ENCODE data around the gene L3MBTL4. TPM values are rescaled to one million over a fixed set of nuclear protein-coding genes. Genes with fewer than 3 reads are reported as not detected.

The L3MBTL4 gene
- total and polyA plus RNA-seq, 4 donors = 3.9 to 11.5 (median 6.5) TPM

DNA sequence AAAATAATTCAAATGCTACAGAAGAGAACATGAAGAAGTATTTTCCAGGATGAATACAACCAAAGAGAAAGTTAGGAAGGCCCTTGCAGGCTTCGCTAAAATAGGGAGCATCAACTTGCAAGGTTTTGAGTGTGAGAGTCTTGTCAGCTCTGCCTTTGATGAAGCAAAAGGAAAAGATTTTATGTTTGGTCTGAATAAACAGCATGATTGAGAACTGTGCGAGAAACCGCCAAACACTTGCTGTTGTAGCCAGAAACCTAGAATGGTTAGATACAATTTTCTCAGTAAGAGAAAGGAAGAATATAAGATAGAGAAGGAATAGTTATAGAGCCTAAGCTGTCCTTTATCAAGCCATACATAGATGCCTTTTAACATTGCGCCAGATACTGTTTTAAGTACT lies 163.6 kb downstream of the L3MBTL4 start:
- WGBS (ENCODE audit: insufficient coverage) = 81% methylated on average over 1 of the region's 4 CpGs
- no peak overlapping the region for H3K27ac ChIP-seq (ENCODE audit: low read depth, low read length)
- no peaks in the 10 kb centered on the region for H3K36me3 ChIP-seq (ENCODE audit: control insufficient read depth, insufficient read depth, low read length)

DNA sequence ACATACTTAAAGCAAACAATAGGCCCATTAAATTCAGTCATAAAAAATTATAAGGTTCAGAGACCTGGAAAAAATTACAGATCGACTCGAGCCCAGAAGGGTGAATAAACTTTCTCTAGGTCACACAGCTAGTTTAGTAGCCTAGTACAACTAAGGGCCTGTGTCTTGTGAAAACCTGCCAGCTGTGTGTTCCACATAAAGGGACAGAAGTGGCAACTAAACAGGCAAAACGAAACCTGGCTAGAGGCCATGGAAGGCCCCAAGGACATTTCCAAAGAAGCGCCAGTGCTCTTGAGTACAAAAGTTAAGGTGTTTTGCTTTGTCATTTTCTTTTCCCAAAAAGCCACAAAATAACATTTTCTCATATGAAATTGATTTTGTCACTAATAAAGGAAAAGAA lies 164.9 kb downstream of the L3MBTL4 start:
- WGBS (ENCODE audit: insufficient coverage) = 47% methylated on average over 3 of the region's 4 CpGs
- Histone ChIP-seq H3K9me3 (ENCODE audit: control insufficient read depth, insufficient read depth, low read length) (no peaks in the 10 kb centered on the region), H3K4me3 (ENCODE audit: low read depth, low read length) (no peak overlapping the region), H3K27ac (ENCODE audit: low read depth, low read length) (no peak overlapping the region), H3K4me1 (ENCODE audit: control insufficient read depth, insufficient read depth, low read length) (no peaks in the 10 kb centered on the region), H3K27me3 (ENCODE audit: control insufficient read depth, insufficient read depth, low read length) (no peaks in the 10 kb centered on the region), H3K36me3 (ENCODE audit: control insufficient read depth, insufficient read depth, low read length) (no peaks in the 10 kb centered on the region)
- peak in 2 of 6 donors; percentile 31 to 40 for DNase-seq (ENCODE audit: low read depth in 4 of 6, low spot score in 6 of 6)

More for the DNA sequence above, 163.6 kb downstream of the L3MBTL4 start:
- Histone ChIP-seq H3K27me3 (ENCODE audit: control insufficient read depth, insufficient read depth, low read length) (no peaks in the 10 kb centered on the region), H3K4me1 (ENCODE audit: control insufficient read depth, insufficient read depth, low read length) (no peaks in the 10 kb centered on the region), H3K4me3 (ENCODE audit: low read depth, low read length) (no peak overlapping the region), H3K9me3 (ENCODE audit: control insufficient read depth, insufficient read depth, low read length) (no peaks in the 10 kb centered on the region)
- DNase-seq (ENCODE audit: low read depth in 4 of 6, low spot score in 6 of 6) = no peak

DNA sequence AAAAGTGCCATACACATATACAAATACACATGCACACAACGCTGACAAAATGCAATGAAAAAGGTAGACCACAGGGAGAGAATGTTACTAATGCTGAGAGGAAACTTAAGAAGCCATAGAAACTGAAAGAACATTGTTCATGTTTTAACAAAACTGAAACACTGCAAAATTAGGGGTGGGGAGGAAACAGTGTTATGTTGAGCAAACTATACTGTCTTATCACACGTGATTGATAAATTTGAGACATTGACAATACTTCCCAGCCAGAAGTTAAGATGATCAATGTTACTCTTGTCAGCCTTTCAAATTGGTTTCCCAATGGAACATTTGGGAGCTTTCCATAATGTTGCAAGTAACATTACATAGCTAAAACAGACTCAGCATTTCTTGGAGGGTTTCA lies 165.5 kb downstream of the L3MBTL4 start:
- Histone ChIP-seq H3K36me3 (ENCODE audit: control insufficient read depth, insufficient read depth, low read length) (no peaks in the 10 kb centered on the region), H3K4me1 (ENCODE audit: control insufficient read depth, insufficient read depth, low read length) (no peaks in the 10 kb centered on the region), H3K27ac (ENCODE audit: low read depth, low read length) (no peak overlapping the region), H3K27me3 (ENCODE audit: control insufficient read depth, insufficient read depth, low read length) (no peaks in the 10 kb centered on the region), H3K9me3 (ENCODE audit: control insufficient read depth, insufficient read depth, low read length) (no peaks in the 10 kb centered on the region), H3K4me3 (ENCODE audit: low read depth, low read length) (no peak overlapping the region)
- no peak for DNase-seq (ENCODE audit: low read depth in 4 of 6, low spot score in 6 of 6)
- WGBS (ENCODE audit: insufficient coverage) = no CpG with 5 or more reads among the region's 2 CpGs

DNA sequence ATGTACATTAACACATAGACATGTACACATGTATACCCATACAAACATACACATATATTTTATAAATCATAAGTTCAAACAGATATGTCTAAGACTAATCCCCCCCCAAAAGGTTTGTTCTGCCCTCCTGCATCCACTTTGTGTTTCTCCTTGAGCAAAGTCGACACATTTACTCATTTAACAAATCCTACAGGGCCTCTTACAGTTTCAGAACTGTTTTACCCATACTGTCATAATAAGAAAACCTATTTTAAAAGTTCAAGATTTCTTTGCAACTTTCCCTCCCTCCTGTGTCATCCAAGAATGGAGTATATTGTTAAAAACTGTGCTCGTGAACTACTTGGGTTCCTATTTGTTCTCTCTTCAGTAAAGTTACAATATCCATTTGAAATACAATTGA lies 166.7 kb downstream of the L3MBTL4 start:
- 86% methylated on average over 1 of the region's 2 CpGs for whole genome bisulfite sequencing (ENCODE audit: insufficient coverage)
- no peaks in the 10 kb centered on the region for H3K4me1 ChIP-seq (ENCODE audit: control insufficient read depth, insufficient read depth, low read length)
- no peaks in the 10 kb centered on the region for H3K36me3 ChIP-seq (ENCODE audit: control insufficient read depth, insufficient read depth, low read length)
- H3K9me3 ChIP-seq (ENCODE audit: control insufficient read depth, insufficient read depth, low read length) = no peaks in the 10 kb centered on the region
- H3K27me3 ChIP-seq (ENCODE audit: control insufficient read depth, insufficient read depth, low read length) = no peaks in the 10 kb centered on the region
- DNase-seq (ENCODE audit: low read depth in 4 of 6, low spot score in 6 of 6) = no peak
- no peak overlapping the region for H3K27ac ChIP-seq (ENCODE audit: low read depth, low read length)
- no peak overlapping the region for H3K4me3 ChIP-seq (ENCODE audit: low read depth, low read length)

DNA sequence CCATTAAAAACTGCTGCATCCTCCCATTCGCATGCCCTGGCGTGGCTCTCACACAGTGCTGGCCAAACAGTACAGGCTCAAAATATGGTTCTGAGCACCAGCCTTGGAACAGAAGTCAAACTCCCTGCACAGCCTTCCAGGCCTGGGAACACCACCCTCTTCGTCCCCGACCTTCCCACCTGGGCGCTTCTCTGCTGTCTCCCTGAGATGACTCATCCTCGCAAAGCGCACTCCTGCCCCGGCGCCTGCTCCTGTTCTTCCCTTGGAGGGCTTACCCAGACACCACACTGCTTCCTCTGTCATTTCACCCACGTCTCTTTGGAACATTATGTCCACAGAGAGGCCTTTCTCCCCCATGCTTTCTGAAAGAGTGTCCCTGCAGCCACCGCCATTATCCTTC lies 172.7 kb downstream of the L3MBTL4 start:
- Histone ChIP-seq H3K4me3 (ENCODE audit: low read depth, low read length) (no peak overlapping the region), H3K27me3 (ENCODE audit: control insufficient read depth, insufficient read depth, low read length) (no peaks in the 10 kb centered on the region), H3K4me1 (ENCODE audit: control insufficient read depth, insufficient read depth, low read length) (no peaks in the 10 kb centered on the region), H3K36me3 (ENCODE audit: control insufficient read depth, insufficient read depth, low read length) (no peaks in the 10 kb centered on the region), H3K27ac (ENCODE audit: low read depth, low read length) (no peak overlapping the region), H3K9me3 (ENCODE audit: control insufficient read depth, insufficient read depth, low read length) (no peaks in the 10 kb centered on the region)
- 96% methylated on average over 11 of the region's 11 CpGs for WGBS (ENCODE audit: insufficient coverage)
- DNase-seq (ENCODE audit: low read depth in 4 of 6, low spot score in 6 of 6) = no peak

DNA sequence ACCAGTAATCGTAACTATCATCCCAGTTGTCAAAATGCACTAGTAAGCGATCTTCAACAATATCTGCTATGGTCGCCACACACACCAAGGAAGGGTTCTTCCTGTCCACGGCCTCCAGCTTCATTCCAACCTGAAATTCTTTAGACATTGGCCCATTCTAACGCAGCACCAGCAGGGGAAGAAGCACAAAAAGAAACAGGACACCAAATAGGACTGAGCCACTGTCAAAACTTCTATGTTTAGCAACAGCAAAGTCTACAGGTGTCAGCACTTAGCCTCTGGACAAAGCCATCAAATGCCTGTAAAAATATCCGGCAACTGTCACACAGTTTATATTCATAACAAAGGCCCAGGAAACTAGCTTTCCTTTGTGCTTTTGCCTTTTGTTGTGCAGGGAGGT lies 175.0 kb downstream of the L3MBTL4 start:
- 95% methylated on average over 5 of the region's 6 CpGs for WGBS (ENCODE audit: insufficient coverage)
- Histone ChIP-seq H3K4me3 (ENCODE audit: low read depth, low read length) (no peak overlapping the region), H3K4me1 (ENCODE audit: control insufficient read depth, insufficient read depth, low read length) (no peaks in the 10 kb centered on the region), H3K27me3 (ENCODE audit: control insufficient read depth, insufficient read depth, low read length) (no peaks in the 10 kb centered on the region), H3K9me3 (ENCODE audit: control insufficient read depth, insufficient read depth, low read length) (no peaks in the 10 kb centered on the region), H3K27ac (ENCODE audit: low read depth, low read length) (no peak overlapping the region), H3K36me3 (ENCODE audit: control insufficient read depth, insufficient read depth, low read length) (no peaks in the 10 kb centered on the region)
- DNase-seq (ENCODE audit: low read depth in 4 of 6, low spot score in 6 of 6) = no peak

DNA sequence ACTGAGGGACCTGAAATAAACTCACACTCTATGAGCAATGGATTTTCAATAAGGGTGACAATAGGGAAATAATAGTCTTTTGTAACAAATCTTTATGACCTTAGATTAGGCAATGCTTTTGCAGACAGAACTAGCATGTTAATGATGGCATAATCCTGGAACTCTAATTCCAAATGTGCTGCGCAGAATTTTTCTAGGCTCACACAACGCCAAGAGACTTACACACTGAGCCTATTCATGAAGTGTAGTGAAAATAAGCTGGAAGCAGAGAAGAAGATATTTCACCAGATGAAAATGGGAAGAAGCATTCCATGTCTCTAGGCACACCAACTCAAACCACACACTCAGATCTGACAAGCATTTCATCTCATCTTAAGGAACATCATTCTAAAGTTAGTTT lies 178.5 kb downstream of the L3MBTL4 start:
- H3K4me3 ChIP-seq (ENCODE audit: low read depth, low read length) = no peak overlapping the region
- peaks cover 3% of the 10 kb centered on the region for H3K9me3 ChIP-seq (ENCODE audit: control insufficient read depth, insufficient read depth, low read length)
- no peaks in the 10 kb centered on the region for H3K4me1 ChIP-seq (ENCODE audit: control insufficient read depth, insufficient read depth, low read length)
- no CpG with 5 or more reads among the region's 2 CpGs for WGBS (ENCODE audit: insufficient coverage)
- no peaks in the 10 kb centered on the region for H3K27me3 ChIP-seq (ENCODE audit: control insufficient read depth, insufficient read depth, low read length)
- H3K27ac ChIP-seq (ENCODE audit: low read depth, low read length) = no peak overlapping the region
- no peak for DNase-seq (ENCODE audit: low read depth in 4 of 6, low spot score in 6 of 6)
- H3K36me3 ChIP-seq (ENCODE audit: control insufficient read depth, insufficient read depth, low read length) = no peaks in the 10 kb centered on the region

DNA sequence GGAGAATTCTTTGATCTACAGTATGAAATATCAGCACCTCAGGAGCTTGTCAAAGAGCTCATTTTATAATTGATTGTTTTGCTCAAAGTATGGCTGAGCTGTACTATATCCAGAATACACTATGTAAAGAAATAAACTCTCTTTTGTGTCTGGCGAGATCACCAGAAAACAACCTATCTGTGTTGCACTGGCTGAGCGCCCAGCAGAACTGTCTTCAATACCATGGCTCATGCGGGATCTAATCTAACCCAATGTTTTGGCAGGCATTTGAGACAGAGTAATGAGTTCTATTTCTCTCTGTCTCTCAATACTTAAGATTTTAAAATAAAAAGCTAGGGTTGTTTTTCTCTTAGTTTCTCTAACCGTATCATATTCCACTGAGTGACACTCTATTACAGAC lies 192.4 kb downstream of the L3MBTL4 start:
- peak in 3 of 6 donors; percentile 3 to 62 (median 61) for DNase-seq (ENCODE audit: low read depth in 4 of 6, low spot score in 6 of 6)
- no peaks in the 10 kb centered on the region for H3K9me3 ChIP-seq (ENCODE audit: control insufficient read depth, insufficient read depth, low read length)
- no peak overlapping the region for H3K27ac ChIP-seq (ENCODE audit: low read depth, low read length)
- H3K4me3 ChIP-seq (ENCODE audit: low read depth, low read length) = no peak overlapping the region
- no peaks in the 10 kb centered on the region for H3K36me3 ChIP-seq (ENCODE audit: control insufficient read depth, insufficient read depth, low read length)
- WGBS (ENCODE audit: insufficient coverage) = 70% methylated on average over 3 of the region's 4 CpGs
- no peaks in the 10 kb centered on the region for H3K27me3 ChIP-seq (ENCODE audit: control insufficient read depth, insufficient read depth, low read length)
- no peaks in the 10 kb centered on the region for H3K4me1 ChIP-seq (ENCODE audit: control insufficient read depth, insufficient read depth, low read length)

DNA sequence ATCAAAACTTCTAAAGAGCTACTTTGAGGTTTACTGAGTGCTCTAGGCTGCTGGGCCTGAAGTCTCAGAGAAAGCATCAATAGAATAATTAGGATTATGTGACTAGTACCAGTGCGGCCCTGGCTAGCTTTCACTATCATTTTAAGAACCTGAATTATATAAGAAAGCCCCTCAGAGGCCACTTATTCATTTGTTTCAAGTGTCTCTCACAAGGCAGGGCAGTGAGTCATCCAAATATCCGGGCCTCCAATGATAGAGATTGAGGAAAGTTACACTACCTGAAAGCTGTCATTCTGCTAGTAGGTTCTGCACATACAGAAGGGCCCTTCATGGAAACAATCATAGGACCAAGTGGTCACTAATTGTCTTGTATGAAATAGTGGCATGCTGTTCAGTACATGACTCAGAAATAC lies 193.1 kb downstream of the L3MBTL4 start:
- Histone ChIP-seq H3K27me3 (ENCODE audit: control insufficient read depth, insufficient read depth, low read length) (no peaks in the 10 kb centered on the region), H3K36me3 (ENCODE audit: control insufficient read depth, insufficient read depth, low read length) (no peaks in the 10 kb centered on the region), H3K9me3 (ENCODE audit: control insufficient read depth, insufficient read depth, low read length) (no peaks in the 10 kb centered on the region), H3K4me3 (ENCODE audit: low read depth, low read length) (no peak overlapping the region), H3K27ac (ENCODE audit: low read depth, low read length) (no peak overlapping the region), H3K4me1 (ENCODE audit: control insufficient read depth, insufficient read depth, low read length) (no peaks in the 10 kb centered on the region)
- no peak for DNase-seq (ENCODE audit: low read depth in 4 of 6, low spot score in 6 of 6)
- WGBS (ENCODE audit: insufficient coverage) = no CpG with 5 or more reads among the region's 2 CpGs

DNA sequence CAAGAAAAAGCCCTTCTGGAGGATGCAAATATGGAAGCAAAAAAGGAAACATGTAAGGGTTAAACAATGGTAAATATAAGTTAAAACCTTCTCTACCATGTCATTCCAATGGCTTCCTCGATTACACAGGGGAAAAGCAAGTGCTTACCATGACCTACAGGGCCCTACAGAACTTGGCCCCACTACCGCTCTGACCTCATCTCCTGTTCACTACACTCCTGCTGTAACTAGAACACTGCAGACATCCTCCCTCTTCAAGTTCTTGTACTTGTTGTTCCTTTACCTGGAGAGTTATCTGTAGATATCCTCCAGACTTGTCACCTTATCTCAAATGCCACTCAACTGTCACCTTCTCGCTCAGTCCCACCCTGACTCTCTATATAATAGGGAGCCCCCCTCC lies 194.6 kb downstream of the L3MBTL4 start:
- no peak overlapping the region for H3K4me3 ChIP-seq (ENCODE audit: low read depth, low read length)
- DNase-seq (ENCODE audit: low read depth in 4 of 6, low spot score in 6 of 6) = no peak
- H3K27ac ChIP-seq (ENCODE audit: low read depth, low read length) = no peak overlapping the region
- H3K4me1 ChIP-seq (ENCODE audit: control insufficient read depth, insufficient read depth, low read length) = no peaks in the 10 kb centered on the region
- H3K9me3 ChIP-seq (ENCODE audit: control insufficient read depth, insufficient read depth, low read length) = no peaks in the 10 kb centered on the region
- H3K36me3 ChIP-seq (ENCODE audit: control insufficient read depth, insufficient read depth, low read length) = no peaks in the 10 kb centered on the region
- H3K27me3 ChIP-seq (ENCODE audit: control insufficient read depth, insufficient read depth, low read length) = no peaks in the 10 kb centered on the region
- WGBS (ENCODE audit: insufficient coverage) = 94% methylated on average over 3 of the region's 3 CpGs

Measured in spinal cord (tissue), 10 donors.